GM21825 (cell line): ENCODE results near the gene HAUS7.

Experiments used
- ATAC-seq: cut with Tn5 transposase; IDR thresholded peaks from one replicate; pipeline ENCODE4 v1.9.1; 2021; ENCODE audit warnings: mild to moderate bottlenecking, moderate library complexity; ENCODE audit not compliant: unreplicated experiment

HAUS7 gene

GRCh38 chrX:153457136-153457825 lies 13.1 kb downstream of the HAUS7 start:
- ATAC-seq, result no peak

GRCh38 chrX:153456704-153457103 lies 13.7 kb downstream of the HAUS7 start:
- ATAC-seq, result no peak

GRCh38 chrX:153456161-153456560 lies 14.2 kb downstream of the HAUS7 start:
- ATAC-seq, result no peak

GRCh38 chrX:153455571-153455970 lies 14.8 kb downstream of the HAUS7 start:
- ATAC-seq, result no peak

- no peak for ATAC-seq
These were observed 15.3 kb downstream of the HAUS7 start for GRCh38 chrX:153454901-153455550.

GRCh38 chrX:153450949-153451277 lies 19.5 kb downstream of the HAUS7 start:
- ATAC-seq, result no peak

GRCh38 chrX:153450114-153450948 lies 20.0 kb downstream of the HAUS7 start:
- no peak for ATAC-seq

- no peak for ATAC-seq
These were observed 20.8 kb downstream of the HAUS7 start for GRCh38 chrX:153449368-153450113.

- ATAC-seq, result no peak
These were observed 21.6 kb downstream of the HAUS7 start for GRCh38 chrX:153448556-153449367.

GRCh38 chrX:153447581-153447960 lies 22.8 kb downstream of the HAUS7 start:
- ATAC-seq, result no peak

GRCh38 chrX:153446950-153447580 lies 23.3 kb downstream of the HAUS7 start:
- ATAC-seq, result no peak

GRCh38 chrX:153446636-153446936 lies 23.8 kb downstream of the HAUS7 start:
- no peak for ATAC-seq

- no peak for ATAC-seq
These were observed 24.3 kb downstream of the HAUS7 start, which contains the start of gene TREX2 for GRCh38 chrX:153445856-153446635. TSS of gene TREX2 (minus strand) at chrX:153446056. CDS start at chrX:153445430, 626 bp downstream.

GRCh38 chrX:153445106-153445855 lies 25.1 kb downstream of the HAUS7 start:
- no peak for ATAC-seq

- ATAC-seq, result no peak
These were observed 25.9 kb downstream of the HAUS7 start for GRCh38 chrX:153444333-153445011.

- no peak for ATAC-seq
These were observed 26.7 kb downstream of the HAUS7 start for GRCh38 chrX:153443476-153444332.

- ATAC-seq, result no peak
These were observed 27.9 kb downstream of the HAUS7 start for GRCh38 chrX:153442463-153442862.
